GM04504 (cell line): ENCODE measurements around the gene DMRT1.
"Not testable (repeated sequence)": the region's sequence is repeated elsewhere in the genome, so short reads cannot be mapped to it uniquely, and the experiment has no call there.

Experiments used
- DNase-seq: peaks from one replicate; pipeline ENCODE4 v3.0.0-alpha.2; 2012; ENCODE audit warnings: low read depth

DMRT1 gene

GRCh38 chr9:998299-999110, 157.0 kb downstream of the DMRT1 start:
- DNase-seq, result not testable (repeated sequence)

- DNase-seq, result no peak
These were observed 160.3 kb downstream of the DMRT1 start for GRCh38 chr9:1001838-1002237.

GRCh38 chr9:1002678-1003077, 161.2 kb downstream of the DMRT1 start:
- no peak for DNase-seq

GRCh38 chr9:1005043-1005667, 163.7 kb downstream of the DMRT1 start:
- DNase-seq, result peak; percentile 22

GRCh38 chr9:1007312-1007711, 165.8 kb downstream of the DMRT1 start:
- DNase-seq, result no peak

- no peak for DNase-seq
These were observed 166.7 kb downstream of the DMRT1 start for GRCh38 chr9:1008216-1008615.

- peak; percentile 40 for DNase-seq
These were observed 167.7 kb downstream of the DMRT1 start for GRCh38 chr9:1009101-1009707.

- no peak for DNase-seq
These were observed 171.5 kb downstream of the DMRT1 start for GRCh38 chr9:1013021-1013420.

GRCh38 chr9:1014225-1014624, 172.7 kb downstream of the DMRT1 start:
- no peak for DNase-seq

- no peak for DNase-seq
These were observed 173.1 kb downstream of the DMRT1 start for GRCh38 chr9:1014640-1015039.

- no peak for DNase-seq
These were observed 176.6 kb downstream of the DMRT1 start for GRCh38 chr9:1018121-1018520.
